SK-N-MC (cell line): ENCODE measurements around the gene WDFY4.

Experiments used
- EZH2 ChIP-seq: fragments of 200-600 bp; sonication (generic); IDR thresholded peaks from one replicate; pipeline ENCODE4 v1.6.1; 2017; ENCODE audit warnings: antibody characterized with exemption
- POLR2AphosphoS5 ChIP-seq: IDR thresholded peaks from 2 replicates; pipeline ENCODE4 v1.6.1; 2012; ENCODE audit warnings: mild to moderate bottlenecking, low read depth, low read length, borderline replicate concordance

GRCh38 chr10:48661441-48661840, 23.2 kb upstream of the WDFY4 start:
- TF ChIP-seq EZH2, result no peak
- no peak for TF ChIP-seq POLR2AphosphoS5
